Right lobe of liver (tissue), 6 donors: ENCODE results near the gene PTGDS. TPM values are rescaled to one million over a fixed set of nuclear protein-coding genes. Genes with fewer than 3 reads are reported as not detected.

Source experiments
- ATAC-seq, 4 donors: fragments of 200-7000 bp; cut with Tn5 transposase; one replicate each; pipeline ENCODE4 v1.9.1; 2020; ENCODE audit warnings: mild to moderate bottlenecking in 4 of 4, moderate library complexity in 4 of 4
- DNase-seq, 3 donors: peaks; one replicate each; pipeline ENCODE4 v3.0.0-alpha.2; 2020
- H3K27ac ChIP-seq, 3 donors: fragments of 200-600 bp; one replicate each; pipeline ENCODE4 v1.8.0; 2022
- H3K27me3 ChIP-seq, 2 donors: fragments of 200-600 bp; one replicate each; pipeline ENCODE4 v1.8.0; 2022
- H3K36me3 ChIP-seq, 4 donors: fragments of 200-600 bp; sonication (generic) in 1 of 4; one replicate each; pipeline versions ENCODE4 v1.5.1 to v1.8.0; 2017 to 2022; ENCODE audit warnings: control low read depth in 1 of 4
- H3K4me1 ChIP-seq, 4 donors: fragments of 200-600 bp; sonication (generic) in 1 of 4; one replicate each; pipeline versions ENCODE4 v1.5.1 to v1.8.0; 2017 to 2022; ENCODE audit warnings: control low read depth in 1 of 4
- H3K4me3 ChIP-seq, 3 donors: fragments of 200-600 bp; one replicate each; pipeline ENCODE4 v1.8.0; 2022
- H3K9me3 ChIP-seq, 4 donors: fragments of 200-600 bp; sonication (generic) in 1 of 4; one replicate each; pipeline versions ENCODE4 v1.5.1 to v1.8.0; 2017 to 2022; ENCODE audit warnings: control low read depth in 1 of 4
- POLR2A ChIP-seq: fragments of 450-650 bp; IDR thresholded peaks from one replicate; pipeline ENCODE4 v1.6.1; 2017; ENCODE audit warnings: antibody characterized with exemption, mild to moderate bottlenecking
- WGBS: methylation state at CpG from one replicate; pipeline ENCODE4 v1.1.6; 2018; ENCODE audit warnings: low coverage, low lambda C conversion rate; ENCODE audit not compliant: insufficient coverage; ENCODE audit errors: missing lambda C conversion rate; 5-methylcytosine and 5-hydroxymethylcytosine counted together
- intact Hi-C, 2 donors: fragments of 100-400 bp; cut with DNase I; formaldehyde crosslinking; loops; one replicate each; pipeline versions ENCODE4 v1.11.2 to v1.14.1; 2022
- total RNA-seq, 6 experiments: library from RNA; depleted of rRNA in 2 of 6; stranded (reverse); fragments of >200 nt in 2 of 6; fragmentation: NEBNext Ultra II Directional in 3 of 6; extraction: Animal tissue kit (Norgen Biotek cat#: 25700) in 3 of 6; gene quantifications; one replicate each; pipeline versions ENCODE4 v1.1.0 to v1.2.4, GENCODE V29; 2016 to 2023
- TF ChIP-seq, protein P1 (sequence below), 4 donors: fragments of 200-600 bp in 3 of 4; fragments of 450-650 bp in 1 of 4; IDR thresholded peaks; one replicate each; pipeline versions ENCODE4 v1.5.1 to v1.8.0; 2016 to 2022; ENCODE audit warnings: antibody characterized with exemption in 4 of 4, mild to moderate bottlenecking in 2 of 4
- donor health status: DM: no; HTN: yes; CAD: no.
- donor health status: DM: no; HTN: no; CAD: no.
- donor health status: DM: no; HTN: no; CAD: no.
- donor health status: DM: no; HTN: yes; CAD: no.
- donor health status: DM: no; HTN: yes; CAD: no.

The PTGDS gene
- total RNA-seq, 6 experiments from 2014 or later = 4.3 to 21.9 (median 6.0) TPM

DNA sequence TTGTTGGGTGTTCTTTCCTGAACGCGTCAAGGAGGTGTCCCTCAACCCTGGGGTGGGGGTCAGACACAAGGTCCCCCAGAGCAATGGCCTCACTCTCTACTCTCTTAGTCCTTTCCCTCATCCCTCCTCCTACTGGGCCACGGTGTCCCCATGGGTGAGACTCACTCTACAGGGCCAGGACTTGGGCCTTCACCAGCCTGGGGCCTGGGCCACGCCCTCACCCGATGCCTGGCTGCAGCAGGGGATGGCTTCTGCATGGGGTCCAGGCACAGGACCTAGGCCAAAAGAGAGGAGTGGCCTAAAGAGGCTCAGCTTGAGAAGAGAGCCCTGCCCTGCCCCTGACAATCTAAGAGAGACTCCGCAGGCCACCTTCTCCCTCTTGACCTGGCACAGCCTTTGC, 19.4 kb upstream of the PTGDS start:
- H3K36me3 ChIP-seq = no peaks in the 10 kb centered on the region
- WGBS = no CpG with 5 or more reads among the region's 6 CpGs
- intact Hi-C loops = no loop called here
- H3K4me3 ChIP-seq = no peak overlapping the region
- DNase-seq (no peak), ATAC-seq (no peak)
- H3K27ac ChIP-seq = no peak overlapping the region
- TF ChIP-seq POLR2A = no peak
- TF ChIP-seq, protein P1, sequence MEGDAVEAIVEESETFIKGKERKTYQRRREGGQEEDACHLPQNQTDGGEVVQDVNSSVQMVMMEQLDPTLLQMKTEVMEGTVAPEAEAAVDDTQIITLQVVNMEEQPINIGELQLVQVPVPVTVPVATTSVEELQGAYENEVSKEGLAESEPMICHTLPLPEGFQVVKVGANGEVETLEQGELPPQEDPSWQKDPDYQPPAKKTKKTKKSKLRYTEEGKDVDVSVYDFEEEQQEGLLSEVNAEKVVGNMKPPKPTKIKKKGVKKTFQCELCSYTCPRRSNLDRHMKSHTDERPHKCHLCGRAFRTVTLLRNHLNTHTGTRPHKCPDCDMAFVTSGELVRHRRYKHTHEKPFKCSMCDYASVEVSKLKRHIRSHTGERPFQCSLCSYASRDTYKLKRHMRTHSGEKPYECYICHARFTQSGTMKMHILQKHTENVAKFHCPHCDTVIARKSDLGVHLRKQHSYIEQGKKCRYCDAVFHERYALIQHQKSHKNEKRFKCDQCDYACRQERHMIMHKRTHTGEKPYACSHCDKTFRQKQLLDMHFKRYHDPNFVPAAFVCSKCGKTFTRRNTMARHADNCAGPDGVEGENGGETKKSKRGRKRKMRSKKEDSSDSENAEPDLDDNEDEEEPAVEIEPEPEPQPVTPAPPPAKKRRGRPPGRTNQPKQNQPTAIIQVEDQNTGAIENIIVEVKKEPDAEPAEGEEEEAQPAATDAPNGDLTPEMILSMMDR (IDR thresholded peaks at IDR 0.05) = no peak
- no peaks in the 10 kb centered on the region for H3K9me3 ChIP-seq
- H3K4me1 ChIP-seq = no peaks in the 10 kb centered on the region
- no peaks in the 10 kb centered on the region for H3K27me3 ChIP-seq

DNA sequence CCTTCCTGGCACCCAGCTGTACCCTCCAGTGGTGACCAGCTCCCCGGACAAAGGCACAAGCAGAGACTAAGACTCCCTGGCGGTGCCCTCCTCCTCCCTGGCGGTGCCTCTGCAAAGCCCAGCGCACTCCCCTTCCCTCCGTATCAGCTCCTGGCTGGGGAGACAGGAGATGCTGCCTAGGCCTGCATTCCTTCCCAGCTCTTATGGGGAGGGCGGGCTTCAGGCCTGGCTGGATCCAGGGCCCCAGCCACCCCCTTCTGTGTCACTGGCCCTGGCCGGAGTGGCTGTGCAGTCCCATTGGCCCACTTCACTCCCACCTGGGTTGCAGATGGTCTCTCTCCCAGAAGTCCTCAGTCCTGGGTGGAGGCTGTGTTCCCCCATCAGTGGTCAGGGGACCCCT, 18.8 kb upstream of the PTGDS start:
- TF ChIP-seq, protein P1 (IDR thresholded peaks at IDR 0.05) = no peak
- TF ChIP-seq POLR2A = no peak
- no peak overlapping the region for H3K4me3 ChIP-seq
- H3K9me3 ChIP-seq = no peaks in the 10 kb centered on the region
- no CpG with 5 or more reads among the region's 7 CpGs for WGBS
- H3K27ac ChIP-seq = no peak overlapping the region
- no peaks in the 10 kb centered on the region for H3K27me3 ChIP-seq
- intact Hi-C loops = no loop called here
- no peaks in the 10 kb centered on the region for H3K4me1 ChIP-seq
- DNase-seq (no peak), ATAC-seq (no peak)
- H3K36me3 ChIP-seq = no peaks in the 10 kb centered on the region

DNA sequence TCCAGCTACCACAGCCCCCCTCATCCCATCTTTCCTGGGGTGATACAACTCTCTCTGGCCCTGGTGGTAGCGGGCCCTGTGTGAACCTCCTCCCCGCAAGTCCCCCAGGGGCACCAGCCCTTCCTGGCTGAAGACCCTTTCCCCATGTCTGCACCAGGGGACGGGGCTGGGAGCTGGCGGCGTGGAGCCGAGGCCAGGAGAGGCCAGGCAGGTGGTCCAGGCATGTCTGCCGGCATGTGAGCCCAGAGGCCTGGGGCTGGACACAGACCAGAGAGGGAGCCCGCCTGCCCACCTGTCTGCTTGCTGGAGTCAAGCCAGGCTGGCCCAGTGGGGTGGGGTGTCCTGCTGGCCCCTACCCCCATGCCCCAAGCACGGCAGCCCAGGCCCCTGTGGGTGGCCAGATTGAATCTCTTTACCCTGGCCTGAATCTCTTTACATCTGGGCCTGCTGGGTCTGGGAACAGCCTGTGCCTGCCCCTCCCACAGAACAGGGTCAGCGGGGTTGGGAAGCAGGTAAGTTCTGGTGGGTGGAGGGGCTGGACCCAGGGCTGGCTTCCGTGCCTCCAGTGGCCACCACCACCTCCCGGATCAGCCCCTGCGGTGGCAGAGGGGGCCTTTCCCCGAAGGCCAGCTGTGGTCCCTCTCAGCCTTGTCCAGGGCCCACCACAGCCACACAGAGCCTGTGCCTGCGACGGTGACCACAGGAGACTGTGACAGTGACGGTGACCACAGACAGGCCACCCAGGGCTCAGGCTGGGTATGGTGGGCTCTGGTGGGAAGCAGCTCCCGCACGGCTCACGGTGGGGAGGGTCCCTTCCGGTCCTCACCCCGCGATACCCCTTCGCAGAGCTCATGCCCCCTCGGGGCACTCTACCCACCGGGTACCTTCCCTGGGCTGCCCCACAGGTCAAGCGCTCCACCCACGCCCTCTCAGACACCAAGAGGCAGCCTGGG, 18.1 kb upstream of the PTGDS start:
- no peak overlapping the region for H3K4me3 ChIP-seq
- H3K4me1 ChIP-seq = no peaks in the 10 kb centered on the region
- no peaks in the 10 kb centered on the region for H3K27me3 ChIP-seq
- WGBS = 30% methylated on average over 2 of the region's 28 CpGs
- ATAC-seq (no peak), DNase-seq (no peak)
- no peak overlapping the region for H3K27ac ChIP-seq
- H3K9me3 ChIP-seq = no peaks in the 10 kb centered on the region
- TF ChIP-seq, protein P1 (IDR thresholded peaks at IDR 0.05) = no peak
- no peak for TF ChIP-seq POLR2A
- no peaks in the 10 kb centered on the region for H3K36me3 ChIP-seq
- intact Hi-C loops = no loop called here

DNA sequence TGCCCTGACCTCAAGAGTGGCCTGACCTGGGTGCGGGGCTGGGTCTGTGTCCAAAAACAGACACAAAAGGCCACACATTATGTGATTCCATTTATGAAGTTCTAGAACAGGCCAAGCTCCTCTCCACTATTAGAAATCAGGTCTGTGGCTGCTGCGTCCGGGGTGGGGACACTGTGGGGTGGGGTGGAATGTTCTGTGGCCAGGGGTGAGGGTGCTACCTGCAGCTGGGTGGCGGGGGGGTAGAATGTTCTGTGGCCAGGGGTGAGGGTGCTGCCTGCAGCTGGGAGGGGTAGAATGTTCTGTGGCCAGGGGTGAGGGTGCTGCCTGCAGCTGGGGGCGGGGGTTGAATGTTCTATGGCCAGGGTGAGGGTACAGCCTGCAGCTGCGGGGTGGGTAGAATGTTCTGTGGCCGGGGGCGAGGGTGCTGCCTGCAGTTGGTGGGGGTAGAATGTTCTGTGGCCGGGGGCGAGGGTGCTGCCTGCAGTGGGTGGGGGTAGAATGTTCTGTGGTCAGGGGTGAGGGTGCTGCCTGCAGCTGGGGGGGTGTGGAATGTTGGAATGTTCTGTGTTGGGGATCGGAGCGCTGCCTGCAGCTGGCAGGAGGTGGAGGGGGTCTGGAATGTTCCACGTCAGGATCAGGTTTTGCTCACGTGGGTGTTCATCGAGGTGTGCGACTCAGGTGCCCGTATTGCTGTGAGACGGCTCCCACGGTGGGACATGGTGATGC, 16.9 kb upstream of the PTGDS start:
- Histone ChIP-seq H3K4me1 (no peaks in the 10 kb centered on the region), H3K36me3 (no peaks in the 10 kb centered on the region), H3K9me3 (no peaks in the 10 kb centered on the region), H3K27ac (no peak overlapping the region), H3K27me3 (no peaks in the 10 kb centered on the region), H3K4me3 (no peak overlapping the region)
- no peak for TF ChIP-seq POLR2A
- TF ChIP-seq, protein P1 (IDR thresholded peaks at IDR 0.05) = no peak
- intact Hi-C loops = no loop called here
- 69% methylated on average over 12 of the region's 19 CpGs for WGBS
- DNase-seq = no peak
- ATAC-seq = peak in 2 of 4 donors; percentile 3 to 28
